GM19351 (cell line): Measurements from ENCODE around the gene GNG2.
A peak's percentile ranks its signal among the peaks of the same experiment; 100 is the strongest.

ENCODE experiments used
- ATAC-seq: cut with Tn5 transposase; IDR thresholded peaks from one replicate; pipeline ENCODE4 v1.9.1; 2021; ENCODE audit warnings: mild to moderate bottlenecking, moderate library complexity; ENCODE audit not compliant: unreplicated experiment

Gene GNG2

GRCh38 chr14:51989293-51990234, 129.2 kb downstream of the GNG2 start, which contains the start of gene RTRAF:
RTRAF (plus strand) TSS chr14:51989546; CDS start chr14:51989640, 94 bp downstream.
- ATAC-seq: peak; percentile 89

- no peak for ATAC-seq
Measured at GRCh38 chr14:51990488-51990887, 130.1 kb downstream of the GNG2 start.

GRCh38 chr14:51993285-51993920, 133.0 kb downstream of the GNG2 start:
- ATAC-seq: no peak

- no peak for ATAC-seq
Measured at GRCh38 chr14:51996148-51996746, 135.8 kb downstream of the GNG2 start.

GRCh38 chr14:51998348-51998747, 137.9 kb downstream of the GNG2 start:
- ATAC-seq: no peak

GRCh38 chr14:51999084-51999483, 138.7 kb downstream of the GNG2 start:
- no peak for ATAC-seq

GRCh38 chr14:52000019-52000582, 139.7 kb downstream of the GNG2 start:
- ATAC-seq: no peak

- ATAC-seq: no peak
Measured at GRCh38 chr14:52000696-52001095, 140.3 kb downstream of the GNG2 start.

GRCh38 chr14:52002542-52002941, 142.1 kb downstream of the GNG2 start:
- no peak for ATAC-seq

- no peak for ATAC-seq
Measured at GRCh38 chr14:52003324-52003723, 142.9 kb downstream of the GNG2 start.

GRCh38 chr14:52005625-52006024, 145.2 kb downstream of the GNG2 start:
- ATAC-seq: no peak

- ATAC-seq: no peak
Measured at GRCh38 chr14:52006361-52006760, 145.9 kb downstream of the GNG2 start.

GRCh38 chr14:52007211-52007610, 146.8 kb downstream of the GNG2 start:
- ATAC-seq: no peak

- ATAC-seq: no peak
Measured at GRCh38 chr14:52007637-52008036, 147.2 kb downstream of the GNG2 start.

- no peak for ATAC-seq
Measured at GRCh38 chr14:52008136-52008535, 147.7 kb downstream of the GNG2 start.

GRCh38 chr14:52010173-52010693, 149.8 kb downstream of the GNG2 start:
- no peak for ATAC-seq

- ATAC-seq: no peak
Measured at GRCh38 chr14:52011523-52011922, 151.1 kb downstream of the GNG2 start.

GRCh38 chr14:52012635-52013034, 152.2 kb downstream of the GNG2 start:
- no peak for ATAC-seq

GRCh38 chr14:52013984-52014600, 153.7 kb downstream of the GNG2 start:
- no peak for ATAC-seq

GRCh38 chr14:52014601-52015267, 154.3 kb downstream of the GNG2 start:
- ATAC-seq: no peak
